Measurements from ENCODE around the gene CA4. TPM values are rescaled to one million over a fixed set of nuclear protein-coding genes. Genes with fewer than 3 reads are reported as not detected.

The CA4 gene
- total RNA-seq, 1 experiment from 2014 or later: 1.7 TPM

DNA sequence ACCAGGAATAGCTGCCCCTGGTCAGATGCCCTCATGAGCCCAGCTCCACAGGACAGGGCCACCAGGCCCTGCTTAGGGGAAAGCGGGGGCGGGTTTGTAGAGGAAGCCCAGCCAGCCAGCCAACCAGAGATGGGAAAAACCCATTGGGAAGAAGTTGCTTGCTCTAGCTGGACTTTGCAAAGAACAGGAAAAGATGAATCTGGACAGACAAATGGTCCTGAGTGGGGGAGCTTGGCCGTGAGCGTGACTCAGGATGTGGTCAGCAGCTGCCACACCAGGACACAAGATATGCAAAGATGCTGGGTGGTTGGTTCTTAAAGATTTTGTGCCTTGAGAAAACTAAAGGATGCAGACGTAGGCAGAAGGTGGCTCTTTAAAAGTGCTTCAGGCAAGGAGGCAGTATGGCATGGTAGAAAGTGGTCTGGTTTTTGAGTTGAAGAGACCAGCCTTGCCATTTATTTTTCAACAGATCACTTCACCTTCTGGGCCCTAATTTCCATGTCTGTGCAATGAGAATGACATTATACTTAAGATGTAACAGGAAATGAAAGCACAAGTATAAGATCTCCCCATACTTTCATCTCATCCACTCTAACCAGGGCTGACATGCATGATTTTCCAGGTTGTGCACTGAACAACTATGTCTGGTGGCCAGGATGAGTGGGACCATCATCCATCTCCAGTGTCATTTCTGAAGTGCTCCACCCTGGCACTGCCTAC lies 43.3 kb upstream of the CA4 start:
- H3K79me2 ChIP-seq (ENCODE audit: insufficient read depth, low read length): no peaks in the 10 kb centered on the region
- H3K23me2 ChIP-seq (ENCODE audit: insufficient read length, low read depth, low read length, poor library complexity, severe bottlenecking): no peaks in the 10 kb centered on the region
- no peak overlapping the region for H3K4me2 ChIP-seq (ENCODE audit: insufficient read depth, insufficient read length, low read length)
- no peaks in the 10 kb centered on the region for H4K20me1 ChIP-seq (ENCODE audit: control insufficient read depth, insufficient read depth, insufficient read length)
- no peaks in the 10 kb centered on the region for H3K79me1 ChIP-seq (ENCODE audit: insufficient read depth, low read depth, low read length, poor library complexity, severe bottlenecking)
- Mint-ChIP-seq H3K4me1 (peaks cover 3% of the 10 kb centered on the region in 2 experiments; a peak in 2 of 4 replicates), H3K4me3 (no peak overlapping the region), H3K27me3 (ENCODE audit: low read depth) (no peaks in the 10 kb centered on the region; the same call in 1 of the 2 replicates), H3K27ac (no peak overlapping the region; a peak in 1 of 7 replicates), H3K36me3 (ENCODE audit: insufficient read depth in 1 of 3, low read depth in 3 of 3) (no peaks in the 10 kb centered on the region), H3K9me3 (no peaks in the 10 kb centered on the region)
- no peaks in the 10 kb centered on the region; the same call in 1 of the 2 replicates for H3K4me1 ChIP-seq (ENCODE audit: insufficient read depth, low read length)
- H4K91ac ChIP-seq (ENCODE audit: insufficient read length, low read depth, low read length): no peak overlapping the region
- H2BK12ac ChIP-seq (ENCODE audit: insufficient read length, low read depth, low read length): no peak overlapping the region
- DNase-seq: no peak
- no peak overlapping the region for H2BK5ac ChIP-seq (ENCODE audit: insufficient read length, low read length)
- no peak overlapping the region for H2BK120ac ChIP-seq (ENCODE audit: low read depth, low read length, poor library complexity, severe bottlenecking)
- no peak overlapping the region for H2AFZ ChIP-seq (ENCODE audit: low read length)
- no peak overlapping the region for H3T11ph ChIP-seq (ENCODE audit: low read length)
- no peak overlapping the region for H2BK20ac ChIP-seq (ENCODE audit: low read depth, low read length, poor library complexity, severe bottlenecking)
- no peaks in the 10 kb centered on the region for H3K9me3 ChIP-seq (ENCODE audit: control insufficient read depth, low read depth, low read length)
- no peak overlapping the region for H4K5ac ChIP-seq (ENCODE audit: insufficient read length, low read depth, low read length)
- H3K4ac ChIP-seq (ENCODE audit: low read depth, low read length): no peak overlapping the region
- H3K27me3 ChIP-seq (ENCODE audit: insufficient read depth, low read length): no peaks in the 10 kb centered on the region
- H3K23ac ChIP-seq (ENCODE audit: insufficient read length, low read depth, low read length): no peak overlapping the region
- H3K9ac ChIP-seq (ENCODE audit: extremely low read depth, insufficient read length, low read length): no peak overlapping the region
- no peak overlapping the region for H3K18ac ChIP-seq (ENCODE audit: insufficient read length, low read depth, low read length)
- no peak overlapping the region for H2AK5ac ChIP-seq (ENCODE audit: insufficient read length, low read length)
- H3K14ac ChIP-seq (ENCODE audit: insufficient read depth, low read length): no peak overlapping the region
- H4K8ac ChIP-seq (replicated peaks; ENCODE audit: insufficient read length, low read depth, low read length): no peak overlapping the region
- no peak overlapping the region for H2BK15ac ChIP-seq (ENCODE audit: low read depth, low read length)
- no peak overlapping the region for H3K27ac ChIP-seq (ENCODE audit: insufficient read length, low read depth, low read length)
- no peak overlapping the region for H3K56ac ChIP-seq (ENCODE audit: insufficient read length, low read depth, low read length)
- no CpG with 5 or more reads among the region's 5 CpGs for WGBS (ENCODE audit: extremely low coverage, insufficient read length, low lambda C conversion rate)
- TF ChIP-seq, protein P1, sequence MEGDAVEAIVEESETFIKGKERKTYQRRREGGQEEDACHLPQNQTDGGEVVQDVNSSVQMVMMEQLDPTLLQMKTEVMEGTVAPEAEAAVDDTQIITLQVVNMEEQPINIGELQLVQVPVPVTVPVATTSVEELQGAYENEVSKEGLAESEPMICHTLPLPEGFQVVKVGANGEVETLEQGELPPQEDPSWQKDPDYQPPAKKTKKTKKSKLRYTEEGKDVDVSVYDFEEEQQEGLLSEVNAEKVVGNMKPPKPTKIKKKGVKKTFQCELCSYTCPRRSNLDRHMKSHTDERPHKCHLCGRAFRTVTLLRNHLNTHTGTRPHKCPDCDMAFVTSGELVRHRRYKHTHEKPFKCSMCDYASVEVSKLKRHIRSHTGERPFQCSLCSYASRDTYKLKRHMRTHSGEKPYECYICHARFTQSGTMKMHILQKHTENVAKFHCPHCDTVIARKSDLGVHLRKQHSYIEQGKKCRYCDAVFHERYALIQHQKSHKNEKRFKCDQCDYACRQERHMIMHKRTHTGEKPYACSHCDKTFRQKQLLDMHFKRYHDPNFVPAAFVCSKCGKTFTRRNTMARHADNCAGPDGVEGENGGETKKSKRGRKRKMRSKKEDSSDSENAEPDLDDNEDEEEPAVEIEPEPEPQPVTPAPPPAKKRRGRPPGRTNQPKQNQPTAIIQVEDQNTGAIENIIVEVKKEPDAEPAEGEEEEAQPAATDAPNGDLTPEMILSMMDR (conservative IDR thresholded peaks at IDR 0.05): no peak
